HepG2 (cell line): ENCODE results near the gene ZNHIT1. TPM values are rescaled to one million over a fixed set of nuclear protein-coding genes. Genes with fewer than 3 reads are reported as not detected.

Experiments
- ATM ChIP-seq: fragments of 450-650 bp; IDR thresholded peaks from 2 replicates; pipeline ENCODE4 v1.7.1; 2017; ENCODE audit warnings: mild to moderate bottlenecking, borderline replicate concordance
- GMEB2 ChIP-seq: IDR thresholded peaks from 2 replicates; pipeline ENCODE4 v1.6.1; 2016; ENCODE audit warnings: missing biosample characterization, missing genetic modification reagents, low read depth
- MYC ChIP-seq: sonication (generic); formaldehyde crosslinking; IDR thresholded peaks from 2 replicates; pipeline ENCODE4 v1.9.0; 2021; ENCODE audit warnings: missing genetic modification reagents, borderline replicate concordance
- RAD51 ChIP-seq: fragments of 450-650 bp; IDR thresholded peaks from 2 replicates; pipeline ENCODE4 v1.6.1; 2016; ENCODE audit warnings: borderline replicate concordance
- ZNF407 ChIP-seq: sonication (generic); formaldehyde crosslinking; IDR thresholded peaks from one replicate; pipeline ENCODE4 v1.5.1; 2020; ENCODE audit warnings: mild to moderate bottlenecking, missing genetic modification reagents; ENCODE audit errors: not compliant biosample characterization
- ZNF44 ChIP-seq: sonication (generic); formaldehyde crosslinking; IDR thresholded peaks from 2 replicates; pipeline ENCODE4 v1.5.1; 2020; ENCODE audit warnings: mild to moderate bottlenecking, missing genetic modification reagents
- ZNF614 ChIP-seq: IDR thresholded peaks from 2 replicates; pipeline ENCODE4 v1.6.1; 2018; ENCODE audit warnings: missing biosample characterization, missing genetic modification reagents, inconsistent platforms, borderline replicate concordance
- ZSCAN21 ChIP-seq: sonication (generic); formaldehyde crosslinking; IDR thresholded peaks from 2 replicates; pipeline ENCODE4 v1.8.0; 2022; ENCODE audit warnings: mild to moderate bottlenecking, missing genetic modification reagents, moderate library complexity, borderline replicate concordance
- polyA plus RNA-seq, 8 experiments: library from polyadenylated mRNA; depleted of rRNA in 3 of 8; stranded (reverse) in 7 of 8; unstranded in 1 of 8; fragments of >200 nt; fragmentation: Illumina TruSeq in 4 of 8; extraction: Trizol in 4 of 8; gene quantifications; 2 replicates each; pipeline versions ENCODE4 v1.2.1 to v1.2.3, GENCODE V29; 2011 to 2016; ENCODE audit warnings: low read depth in 4 of 8, missing spikeins in 1 of 8, mixed read lengths in 1 of 8; ENCODE audit not compliant: insufficient read depth in 1 of 8
- total RNA-seq, 5 experiments: library from RNA; depleted of rRNA; stranded (reverse); fragments of >200 nt; fragmentation: Illumina TruSeq; extraction: Trizol; gene quantifications; 2 replicates each; pipeline ENCODE4 v1.2.3, GENCODE V29; 2016; ENCODE audit warnings: low read depth in 1 of 5

ZNHIT1 gene
- total and polyA plus RNA-seq, 2 of the 13 experiments (the other 11 are each of a cell fraction or from before 2014, with no cell fraction given), result 32.5 to 64.5 TPM

- TF ChIP-seq ZNF614 (no peak), MYC (CRISPR knock-in tag) (peak; percentile 17; the same call in 1 of the 2 replicates), ZNF407 (CRISPR knock-in tag) (no peak), ZSCAN21 (no peak), GMEB2 (CRISPR knock-in tag) (no peak), ZNF44 (CRISPR knock-in tag) (no peak), ATM (no peak), RAD51 (no peak)
Observed at GRCh38 chr7:101169838-101170551, 48.0 kb upstream of the ZNHIT1 start (continued).
